Stimulated activated CD4-positive, alpha-beta T cell treated with anti-CD3 and anti-CD28 coated beads, Interleukin-1b, Interleukin-23, amount 100 ng/mL, for 4 hours (primary cell): ENCODE measurements around the gene NDEL1.
"Not testable (repeated sequence)": the region's sequence is repeated elsewhere in the genome, so short reads cannot be mapped to it uniquely, and the experiment has no call there.

Experiments
- DNase-seq, 2 donors: peaks; one replicate each; pipeline ENCODE4 v3.0.0-alpha.2; 2020; ENCODE audit warnings: low read depth in 2 of 2

NDEL1 gene

GRCh38 chr17:8435245-8436168 is at the start of gene NDEL1:
NDEL1 (plus strand) TSS chr17:8435884; CDS start chr17:8444272, 8,388 bp downstream.
- peak; percentile 98 to 99 for DNase-seq

- no peak for DNase-seq
Observed at GRCh38 chr17:8386841-8387240, 48.8 kb upstream of the NDEL1 start.

GRCh38 chr17:8387914-8388651 is 47.6 kb upstream of the NDEL1 start:
- no peak for DNase-seq

GRCh38 chr17:8391711-8392110 is 44.0 kb upstream of the NDEL1 start:
- DNase-seq: no peak

- no peak for DNase-seq
Observed at GRCh38 chr17:8392274-8392673, 43.4 kb upstream of the NDEL1 start.

- DNase-seq: no peak
Observed at GRCh38 chr17:8392674-8393469, 42.8 kb upstream of the NDEL1 start.

GRCh38 chr17:8393470-8394231 is 42.0 kb upstream of the NDEL1 start:
- peak in 1 of 2 donors; percentile 15 for DNase-seq

GRCh38 chr17:8394497-8394896 is 41.2 kb upstream of the NDEL1 start:
- not testable (repeated sequence) for DNase-seq

GRCh38 chr17:8397636-8398035 is 38.0 kb upstream of the NDEL1 start, which contains the start of gene RNF222:
RNF222 (minus strand) TSS chr17:8397827; CDS start chr17:8393461, 4,366 bp downstream.
- no peak for DNase-seq

GRCh38 chr17:8398980-8399379 is 36.7 kb upstream of the NDEL1 start:
- DNase-seq: no peak

- DNase-seq: no peak
Observed at GRCh38 chr17:8401107-8401506, 34.6 kb upstream of the NDEL1 start.

- no peak for DNase-seq
Observed at GRCh38 chr17:8402921-8403536, 32.7 kb upstream of the NDEL1 start.

GRCh38 chr17:8405499-8406016 is 30.1 kb upstream of the NDEL1 start:
- DNase-seq: no peak

- no peak for DNase-seq
Observed at GRCh38 chr17:8406174-8406573, 29.5 kb upstream of the NDEL1 start.

- no peak for DNase-seq
Observed at GRCh38 chr17:8408371-8408770, 27.3 kb upstream of the NDEL1 start.

GRCh38 chr17:8409966-8410882 is 25.5 kb upstream of the NDEL1 start:
- DNase-seq: peak; percentile 73 to 75

- DNase-seq: no peak
Observed at GRCh38 chr17:8410883-8411238, 24.8 kb upstream of the NDEL1 start.

GRCh38 chr17:8412089-8412488 is 23.6 kb upstream of the NDEL1 start:
- DNase-seq: no peak

- DNase-seq: no peak
Observed at GRCh38 chr17:8413328-8413727, 22.4 kb upstream of the NDEL1 start.
